ENCODE results near the gene OR5C1.
"Not testable (repeated sequence)": the region's sequence is repeated elsewhere in the genome, so short reads cannot be mapped to it uniquely, and the experiment has no call there.

OR5C1 gene

DNA sequence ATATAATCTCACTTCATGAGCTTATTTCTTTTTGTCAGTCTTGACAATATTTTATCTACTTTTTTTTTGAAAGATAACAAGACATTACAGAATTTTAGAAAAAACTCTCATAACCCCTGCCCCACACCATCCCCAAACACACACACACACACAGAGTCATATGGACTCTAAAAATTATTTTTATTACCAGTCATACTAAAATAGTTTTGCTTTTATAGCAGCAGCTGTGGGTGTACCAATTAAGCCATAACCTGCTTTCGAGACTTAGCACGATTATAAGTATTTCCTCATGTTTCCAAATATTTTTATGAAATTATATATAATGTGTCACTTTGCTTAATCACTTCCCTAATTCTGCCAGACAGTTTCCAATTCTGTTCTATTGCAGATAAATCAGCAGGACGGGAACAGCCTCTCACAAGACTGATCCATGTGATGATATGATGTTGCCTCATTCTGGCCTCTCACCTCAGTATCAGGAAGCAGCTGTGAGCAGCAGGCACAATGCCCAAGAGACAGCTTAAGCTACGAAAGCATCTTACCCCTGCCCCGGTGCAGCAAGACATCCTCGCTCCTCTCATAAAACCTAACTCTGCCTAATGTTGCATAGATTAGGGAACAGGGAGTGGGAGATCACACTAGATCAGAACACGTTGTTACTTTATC, 32.7 kb downstream of the OR5C1 start:
- Mint-ChIP-seq H3K36me3 (ENCODE audit: low read depth) (peaks cover 31% of the 10 kb centered on the region), H3K4me1 (ENCODE audit: low read depth) (peaks cover 41% of the 10 kb centered on the region), H3K27ac (peak overlapping the region; percentile 36), H3K9me3 (no peaks in the 10 kb centered on the region), H3K4me3 (no peak overlapping the region), H3K27me3 (ENCODE audit: low read depth) (no peaks in the 10 kb centered on the region)

DNA sequence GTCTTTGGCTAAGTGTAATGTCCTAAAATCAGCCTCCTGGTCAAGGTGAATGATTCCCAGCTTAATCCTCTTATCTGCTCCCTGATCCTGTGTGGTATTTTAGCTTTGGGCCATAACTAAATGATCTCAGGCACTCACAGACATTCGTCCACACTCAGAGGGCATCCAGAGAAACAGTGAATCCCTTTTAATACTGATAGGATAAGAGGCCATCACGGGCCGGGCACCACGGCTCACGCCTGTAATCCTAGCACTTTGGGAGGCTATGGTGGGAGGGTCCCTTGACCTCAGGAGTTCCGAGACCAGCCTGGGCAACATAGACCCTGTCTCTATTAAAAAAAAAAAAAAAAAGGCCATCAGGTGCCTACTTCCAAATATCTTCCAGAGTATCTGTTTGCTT, 33.3 kb downstream of the OR5C1 start:
- Mint-ChIP-seq H3K27ac (no peak overlapping the region), H3K36me3 (ENCODE audit: low read depth) (peaks cover 32% of the 10 kb centered on the region)

DNA sequence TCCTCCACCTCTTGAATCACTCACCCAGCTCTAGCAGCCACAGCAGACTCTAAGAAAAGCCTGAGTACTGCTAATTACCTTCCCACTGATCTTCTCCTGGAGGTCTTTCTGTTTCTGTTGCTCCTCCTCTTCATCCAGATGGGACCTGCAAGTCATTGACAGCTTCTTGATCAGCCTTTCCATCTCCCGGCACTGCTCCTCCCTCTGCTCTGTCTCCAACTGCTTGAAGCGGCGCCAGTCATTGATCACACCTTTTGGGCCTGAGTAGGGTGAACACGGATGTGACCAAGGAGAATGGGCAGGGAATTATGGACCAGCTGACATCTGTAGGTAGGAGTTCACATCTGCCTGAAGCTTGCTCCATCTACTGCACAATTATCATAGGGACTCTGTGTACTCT, 34.2 kb downstream of the OR5C1 start:
- peaks cover 32% of the 10 kb centered on the region for H3K36me3 Mint-ChIP-seq (ENCODE audit: low read depth)
- no peak overlapping the region for H3K4me3 Mint-ChIP-seq
- H3K4me1 Mint-ChIP-seq (ENCODE audit: low read depth) = peaks cover 48% of the 10 kb centered on the region
- no peaks in the 10 kb centered on the region for H3K9me3 Mint-ChIP-seq
- no peaks in the 10 kb centered on the region for H3K27me3 Mint-ChIP-seq (ENCODE audit: low read depth)
- no peak overlapping the region for H3K27ac Mint-ChIP-seq

More for the DNA sequence above, 33.3 kb downstream of the OR5C1 start:
- Mint-ChIP-seq H3K4me1 (ENCODE audit: low read depth) (peaks cover 43% of the 10 kb centered on the region), H3K4me3 (no peak overlapping the region), H3K27me3 (ENCODE audit: low read depth) (no peaks in the 10 kb centered on the region), H3K9me3 (no peaks in the 10 kb centered on the region)

DNA sequence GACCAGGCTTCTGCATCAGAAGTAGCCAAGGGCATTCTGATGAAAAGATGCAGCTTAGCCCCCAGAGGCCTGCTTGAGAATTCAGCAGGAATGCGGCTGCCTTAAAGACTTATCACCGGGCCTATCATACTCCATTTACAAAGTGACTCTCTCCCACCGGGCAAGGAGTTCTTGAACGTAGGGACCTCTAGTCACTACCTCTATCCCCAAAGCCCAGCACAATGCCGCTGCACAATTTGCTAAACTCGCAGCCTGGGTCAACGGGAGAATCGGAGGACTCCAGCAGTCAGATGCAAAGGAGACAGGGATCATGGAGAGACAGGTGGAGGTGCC, 39.0 kb downstream of the OR5C1 start:
- H3K4me1 Mint-ChIP-seq (ENCODE audit: low read depth) = peaks cover 31% of the 10 kb centered on the region
- H3K27ac Mint-ChIP-seq = peak overlapping the region; percentile 87
- H3K4me3 Mint-ChIP-seq = peak overlapping the region; percentile 99
- no peaks in the 10 kb centered on the region for H3K9me3 Mint-ChIP-seq
- no peaks in the 10 kb centered on the region for H3K27me3 Mint-ChIP-seq (ENCODE audit: low read depth)
- H3K36me3 Mint-ChIP-seq (ENCODE audit: low read depth) = peaks cover 14% of the 10 kb centered on the region

DNA sequence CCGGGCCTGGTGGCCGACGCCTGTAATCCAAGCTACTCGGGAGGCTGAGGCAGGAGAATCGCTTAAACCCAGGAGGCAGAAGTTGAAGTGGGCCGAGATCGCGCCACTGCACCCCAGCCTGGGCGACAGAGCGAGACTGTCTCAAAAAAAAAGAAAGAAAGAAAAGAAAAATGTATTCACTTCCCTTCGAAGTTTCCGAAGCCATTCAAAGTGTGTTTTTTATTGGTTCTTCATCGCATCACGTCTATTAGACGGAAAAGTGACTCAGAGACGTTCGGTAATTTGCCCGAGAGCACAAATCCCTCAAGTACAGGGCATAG, 40.2 kb downstream of the OR5C1 start:
- not testable (repeated sequence) for H3K36me3 Mint-ChIP-seq (ENCODE audit: low read depth); H3K27me3 Mint-ChIP-seq (ENCODE audit: low read depth); H3K9me3 Mint-ChIP-seq
- Mint-ChIP-seq H3K27ac (peak overlapping the region; percentile 87), H3K4me3 (peak overlapping the region; percentile 99), H3K4me1 (ENCODE audit: low read depth) (peaks cover 27% of the 10 kb centered on the region)

DNA sequence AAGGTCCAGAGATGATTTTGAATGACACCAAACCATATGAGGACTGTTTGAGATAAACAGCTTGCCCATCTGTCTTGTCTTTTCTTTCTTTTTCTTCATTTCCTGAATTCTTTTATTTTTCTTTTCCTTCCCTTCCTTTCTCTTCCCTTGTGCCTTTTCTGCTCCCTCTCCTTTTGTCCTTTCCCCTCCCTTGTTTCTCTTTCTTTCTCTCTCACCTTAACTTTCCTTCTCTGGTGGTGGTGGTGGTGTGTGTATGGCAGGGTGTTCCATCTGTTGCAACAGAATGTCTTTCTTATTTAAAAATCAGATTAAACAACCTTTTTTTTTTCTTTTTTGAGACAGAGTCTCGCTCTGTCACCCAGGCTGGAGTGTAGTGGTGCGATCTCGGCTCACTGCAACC, 43.5 kb downstream of the OR5C1 start:
- H3K27ac Mint-ChIP-seq = no peak overlapping the region
- H3K27me3 Mint-ChIP-seq (ENCODE audit: low read depth) = no peaks in the 10 kb centered on the region
- no peak overlapping the region for H3K4me3 Mint-ChIP-seq
- H3K36me3 Mint-ChIP-seq (ENCODE audit: low read depth) = no peaks in the 10 kb centered on the region
- H3K9me3 Mint-ChIP-seq = no peaks in the 10 kb centered on the region
- peaks cover 19% of the 10 kb centered on the region for H3K4me1 Mint-ChIP-seq (ENCODE audit: low read depth)

DNA sequence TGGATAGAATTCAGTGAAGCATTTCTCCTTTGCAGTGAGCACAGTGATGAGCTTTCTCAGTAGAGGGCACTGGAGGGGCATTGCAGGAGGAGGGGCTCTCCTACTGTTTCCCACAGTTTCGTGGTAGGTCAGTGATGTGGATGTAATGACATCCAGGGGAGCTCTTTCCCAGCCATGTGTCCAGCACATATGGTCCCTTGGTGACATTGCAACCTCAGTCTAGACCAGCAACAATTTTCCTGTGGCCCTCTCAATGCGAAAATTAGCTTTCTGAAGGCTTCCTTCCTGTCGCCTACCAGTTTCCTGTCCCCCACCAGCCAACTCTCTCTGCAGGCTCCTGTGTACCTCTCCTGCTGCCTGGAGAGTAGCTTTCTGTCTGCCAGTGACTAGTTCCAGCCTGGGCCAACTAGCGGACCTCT, 46.6 kb downstream of the OR5C1 start:
- Mint-ChIP-seq H3K27ac (peak overlapping the region; percentile 56), H3K4me3 (peak overlapping the region; percentile 46), H3K36me3 (ENCODE audit: low read depth) (no peaks in the 10 kb centered on the region), H3K27me3 (ENCODE audit: low read depth) (no peaks in the 10 kb centered on the region), H3K4me1 (ENCODE audit: low read depth) (peaks cover 15% of the 10 kb centered on the region), H3K9me3 (no peaks in the 10 kb centered on the region)

DNA sequence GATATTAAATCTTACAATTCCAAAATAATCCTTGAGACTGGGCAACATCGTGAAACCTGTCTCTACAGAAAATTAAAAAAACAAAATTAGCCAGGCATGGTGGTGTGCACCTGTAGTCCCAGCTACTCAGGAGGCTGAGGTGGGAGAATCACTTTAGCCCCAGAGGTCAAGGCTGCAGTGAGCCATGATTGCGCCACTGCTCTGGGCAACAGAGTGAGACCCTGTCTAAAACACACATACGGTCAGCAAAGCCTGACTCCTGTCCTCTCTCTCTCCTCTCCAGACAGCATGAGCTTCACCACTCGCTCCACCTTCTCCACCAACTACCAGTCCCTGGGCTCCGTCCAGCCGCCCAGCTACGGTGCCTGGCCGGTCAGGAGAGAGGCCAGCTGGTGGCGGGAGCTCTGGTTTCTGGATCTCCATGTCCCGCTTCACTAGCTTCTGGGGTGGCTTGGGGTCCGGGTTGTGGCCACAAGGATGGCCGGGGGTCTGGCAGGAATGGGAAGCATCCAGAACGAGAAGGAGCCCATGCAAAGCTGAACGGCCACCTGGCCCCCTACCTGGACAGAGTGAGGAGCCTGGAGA, 48.6 kb downstream of the OR5C1 start:
- Mint-ChIP-seq H3K27ac (no peak overlapping the region), H3K4me3 (no peak overlapping the region), H3K36me3 (ENCODE audit: low read depth) (no peaks in the 10 kb centered on the region), H3K27me3 (ENCODE audit: low read depth) (no peaks in the 10 kb centered on the region), H3K9me3 (no peaks in the 10 kb centered on the region), H3K4me1 (ENCODE audit: low read depth) (peaks cover 15% of the 10 kb centered on the region)

DNA sequence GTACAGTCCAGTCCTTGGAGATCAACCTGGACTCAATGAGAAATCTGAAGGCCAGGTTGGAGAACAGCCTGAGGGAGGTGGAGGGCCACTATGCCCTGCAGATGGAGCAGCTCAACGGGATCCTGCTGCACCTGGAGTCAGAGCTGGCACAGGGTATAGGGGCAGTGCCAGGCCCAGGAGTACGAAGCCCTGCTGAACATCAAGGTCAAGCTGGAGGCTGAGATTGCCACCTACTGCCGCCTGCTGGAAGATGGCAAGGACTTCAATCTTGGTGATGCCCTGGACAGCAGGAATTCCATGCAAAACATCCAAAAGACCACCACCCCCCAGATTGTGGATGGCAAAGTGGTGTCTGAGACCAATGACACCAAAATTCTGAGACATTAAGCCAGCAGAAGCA, 49.7 kb downstream of the OR5C1 start:
- not testable (repeated sequence) for H3K27me3 Mint-ChIP-seq (ENCODE audit: low read depth); H3K4me3 Mint-ChIP-seq; H3K36me3 Mint-ChIP-seq (ENCODE audit: low read depth); H3K27ac Mint-ChIP-seq; H3K9me3 Mint-ChIP-seq
- peaks cover 18% of the 10 kb centered on the region for H3K4me1 Mint-ChIP-seq (ENCODE audit: low read depth)
